ENCODE results near the gene TMEM167A. TPM values are rescaled to one million over a fixed set of nuclear protein-coding genes. Genes with fewer than 3 reads are reported as not detected.

The TMEM167A gene
- total RNA-seq, 4 donors from 2014 or later: 46.3 to 106 (median 56.3) TPM

DNA sequence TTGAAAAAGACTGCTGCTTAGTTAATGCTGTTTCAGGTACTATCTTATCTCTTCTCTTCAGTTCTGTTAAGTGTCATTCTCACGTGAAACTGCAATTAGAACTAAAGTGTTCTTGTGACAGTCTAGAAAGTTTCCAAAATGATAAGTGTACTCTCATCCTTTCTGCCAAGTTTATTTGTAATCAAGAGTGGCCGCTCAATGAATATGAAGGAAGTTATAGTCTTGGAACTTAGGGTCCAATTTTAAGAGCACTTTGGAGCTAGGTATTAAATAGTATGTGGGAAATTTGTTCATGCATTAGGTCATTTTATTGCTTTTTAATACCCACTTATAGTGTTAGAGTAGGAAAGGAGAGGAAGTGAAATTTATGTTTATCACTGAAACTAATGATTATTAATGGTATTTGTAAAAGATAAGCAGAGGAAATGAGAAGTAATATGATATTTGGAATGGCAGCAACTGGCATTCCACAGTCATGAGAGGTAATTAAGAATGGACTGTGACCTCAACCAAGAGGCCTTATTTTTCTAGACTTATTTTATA is 20.6 kb upstream of the TMEM167A start:
- TF ChIP-seq, protein P1, sequence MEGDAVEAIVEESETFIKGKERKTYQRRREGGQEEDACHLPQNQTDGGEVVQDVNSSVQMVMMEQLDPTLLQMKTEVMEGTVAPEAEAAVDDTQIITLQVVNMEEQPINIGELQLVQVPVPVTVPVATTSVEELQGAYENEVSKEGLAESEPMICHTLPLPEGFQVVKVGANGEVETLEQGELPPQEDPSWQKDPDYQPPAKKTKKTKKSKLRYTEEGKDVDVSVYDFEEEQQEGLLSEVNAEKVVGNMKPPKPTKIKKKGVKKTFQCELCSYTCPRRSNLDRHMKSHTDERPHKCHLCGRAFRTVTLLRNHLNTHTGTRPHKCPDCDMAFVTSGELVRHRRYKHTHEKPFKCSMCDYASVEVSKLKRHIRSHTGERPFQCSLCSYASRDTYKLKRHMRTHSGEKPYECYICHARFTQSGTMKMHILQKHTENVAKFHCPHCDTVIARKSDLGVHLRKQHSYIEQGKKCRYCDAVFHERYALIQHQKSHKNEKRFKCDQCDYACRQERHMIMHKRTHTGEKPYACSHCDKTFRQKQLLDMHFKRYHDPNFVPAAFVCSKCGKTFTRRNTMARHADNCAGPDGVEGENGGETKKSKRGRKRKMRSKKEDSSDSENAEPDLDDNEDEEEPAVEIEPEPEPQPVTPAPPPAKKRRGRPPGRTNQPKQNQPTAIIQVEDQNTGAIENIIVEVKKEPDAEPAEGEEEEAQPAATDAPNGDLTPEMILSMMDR (IDR thresholded peaks at IDR 0.05; ENCODE audit: low read depth): no peak

DNA sequence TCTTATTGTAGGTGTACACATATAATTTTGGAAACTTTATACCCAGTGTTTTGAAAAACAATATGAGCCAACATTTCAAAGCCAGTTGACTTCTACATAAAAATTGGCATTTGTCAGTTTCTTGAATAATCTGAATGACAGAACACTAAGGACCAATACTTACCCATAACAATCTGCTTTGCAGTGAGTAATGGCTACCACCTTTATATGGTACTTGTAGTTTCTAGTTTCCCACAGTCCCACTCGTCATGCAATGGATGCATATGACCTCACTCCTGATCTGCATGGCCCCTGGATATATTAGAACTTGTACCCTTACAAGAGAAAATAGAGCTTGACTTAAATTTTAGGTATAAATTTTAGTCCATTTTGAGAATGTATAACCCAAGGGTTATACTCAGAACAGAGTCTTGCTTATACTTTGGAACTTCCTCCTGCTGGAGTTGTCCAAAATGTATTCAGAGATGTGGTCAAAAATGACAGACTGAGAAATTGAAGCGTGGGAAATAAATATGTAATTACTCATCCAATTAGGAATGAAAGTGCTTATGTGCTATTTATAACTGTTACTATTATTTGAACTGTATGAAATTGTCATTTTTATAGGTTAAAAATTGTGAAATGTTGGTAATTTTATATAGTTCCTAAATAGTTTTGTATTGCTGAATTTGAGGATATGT is 19.6 kb upstream of the TMEM167A start:
- TF ChIP-seq, protein P1 (IDR thresholded peaks at IDR 0.05; ENCODE audit: low read depth): no peak

DNA sequence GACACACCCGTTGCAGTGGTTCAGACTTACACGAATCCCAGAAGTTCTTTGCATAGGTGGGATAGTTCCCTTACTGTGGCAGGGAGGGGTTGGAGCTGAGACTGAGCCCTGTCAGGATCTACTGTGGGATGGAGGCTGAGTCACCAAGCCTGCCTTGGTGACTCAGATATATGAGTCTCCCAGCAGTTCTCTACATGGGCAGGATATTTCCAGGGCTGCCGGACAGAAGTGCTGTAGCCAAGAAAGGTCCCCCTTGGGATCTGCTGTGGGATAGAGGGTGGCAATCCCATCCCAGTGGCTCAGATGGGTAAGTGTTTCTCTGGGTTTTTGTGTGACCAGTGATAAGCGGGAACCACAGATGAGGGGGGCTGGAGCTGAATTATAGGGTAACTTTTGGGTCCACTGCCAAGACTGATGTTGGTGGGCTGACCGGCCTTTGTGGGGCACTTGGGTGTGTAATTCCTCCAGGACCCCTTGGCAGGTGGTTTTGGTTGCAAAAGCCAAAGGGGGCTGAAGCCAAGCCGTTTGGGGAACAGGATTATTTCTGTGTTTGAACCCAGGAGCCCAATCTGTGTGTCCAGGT is 18.9 kb upstream of the TMEM167A start:
- TF ChIP-seq, protein P1 (IDR thresholded peaks at IDR 0.05; ENCODE audit: low read depth): no peak

DNA sequence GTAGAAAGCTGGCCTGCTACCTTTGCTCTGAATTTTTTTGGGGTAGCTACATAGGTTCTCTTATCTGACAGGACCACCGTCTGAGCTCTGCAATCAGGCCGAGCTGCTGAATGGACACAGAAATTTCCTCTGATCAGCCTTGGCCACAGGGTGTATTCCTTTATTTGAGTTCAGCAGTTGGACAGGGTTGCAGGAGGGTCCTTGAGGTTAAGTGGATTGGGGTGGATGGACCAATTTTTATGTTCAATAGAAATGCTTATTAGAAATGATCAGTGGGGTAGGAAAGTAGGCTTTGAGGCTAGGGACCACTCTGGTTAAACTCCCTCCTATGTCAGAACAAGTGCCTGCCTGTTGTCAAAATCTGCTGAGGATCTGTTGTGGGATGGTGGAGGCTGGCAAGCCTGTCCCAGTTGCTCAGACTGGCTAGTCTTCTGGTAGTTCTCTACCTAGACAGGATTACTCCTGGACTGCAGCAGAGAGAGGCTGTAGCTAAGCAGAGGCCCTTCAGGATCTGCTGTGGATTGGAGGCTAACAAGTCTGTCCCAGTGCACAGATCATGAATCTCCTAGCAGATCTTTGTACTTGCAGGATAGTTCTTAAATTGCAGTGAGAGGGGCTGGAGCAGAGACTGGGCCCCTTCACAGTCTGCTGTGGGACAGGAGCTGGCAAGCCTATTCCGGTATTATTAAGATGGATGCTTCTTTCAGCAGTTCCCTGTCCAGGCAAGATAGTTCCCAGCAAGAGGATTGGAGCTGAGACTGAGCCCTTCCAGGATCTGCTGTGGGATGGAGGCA is 18.2 kb upstream of the TMEM167A start:
- TF ChIP-seq, protein P1 (IDR thresholded peaks at IDR 0.05; ENCODE audit: low read depth): no peak

DNA sequence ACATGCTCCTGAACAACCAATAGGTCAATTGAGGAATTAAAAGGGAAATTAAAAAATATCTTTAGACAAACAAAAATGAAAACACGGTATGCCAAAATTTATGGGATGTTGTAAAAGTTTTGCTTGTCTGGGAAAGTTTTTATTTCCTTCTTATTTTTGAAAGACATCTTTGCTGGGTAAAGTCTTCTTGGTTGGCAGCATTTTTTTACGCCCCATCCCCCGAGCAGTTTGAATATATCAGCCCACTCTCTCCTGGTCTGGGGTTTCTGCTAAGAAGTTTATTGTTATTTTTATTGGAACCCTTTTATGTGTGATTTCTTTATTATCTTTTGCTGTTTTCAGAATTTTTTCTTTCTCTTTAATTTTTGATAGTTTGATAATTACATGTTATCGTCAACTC is 16.5 kb upstream of the TMEM167A start:
- TF ChIP-seq, protein P1 (IDR thresholded peaks at IDR 0.05; ENCODE audit: low read depth): no peak

DNA sequence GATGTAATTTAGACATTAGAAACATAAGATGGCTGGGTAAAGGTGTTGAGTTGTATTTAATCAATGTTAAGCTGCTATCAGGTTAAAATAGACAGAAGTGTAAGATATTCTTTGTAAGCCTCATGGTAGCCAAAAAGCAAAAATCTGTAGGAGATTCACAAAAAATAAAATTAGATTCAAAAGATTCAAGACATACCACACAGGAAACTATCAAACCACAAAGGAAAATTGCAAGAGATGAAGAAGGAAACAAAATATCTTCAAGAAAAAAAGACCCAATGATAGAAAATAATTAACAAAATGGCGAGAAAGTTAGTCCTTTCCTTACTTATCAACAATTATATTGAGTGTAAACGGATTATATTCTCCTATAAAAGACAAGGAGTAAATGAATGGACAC is 15.4 kb upstream of the TMEM167A start:
- TF ChIP-seq, protein P1 (IDR thresholded peaks at IDR 0.05; ENCODE audit: low read depth): no peak

DNA sequence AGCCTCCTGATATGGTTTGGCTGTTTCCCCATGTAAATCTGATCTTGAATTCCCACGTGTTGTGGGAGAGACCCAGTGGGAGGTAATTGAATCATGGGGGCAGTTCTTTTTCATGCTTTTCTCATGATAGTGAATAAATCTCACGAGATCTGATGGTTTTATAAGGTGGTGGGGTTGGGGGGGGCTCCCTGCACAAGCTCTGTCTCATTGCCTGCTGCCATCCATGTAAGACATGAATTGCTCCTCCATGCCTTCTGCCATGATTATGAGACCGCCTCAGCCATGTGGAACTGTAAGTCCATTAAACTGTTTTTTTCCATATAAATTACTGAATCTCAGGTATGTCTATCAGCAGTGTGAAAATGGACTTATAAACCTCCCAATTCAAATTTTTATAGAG is 13.0 kb upstream of the TMEM167A start:
- TF ChIP-seq, protein P1 (IDR thresholded peaks at IDR 0.05; ENCODE audit: low read depth): no peak
